IMR-90 (cell line): ENCODE measurements around the gene APOOL. TPM values are rescaled to one million over a fixed set of nuclear protein-coding genes. Genes with fewer than 3 reads are reported as not detected.

Experiments used
- ATAC-seq: fragments of 200-7000 bp; cut with Tn5 transposase; 2 replicates; pipeline ENCODE4 v1.9.1; 2020; ENCODE audit warnings: low read depth, mild to moderate bottlenecking, moderate library complexity
- BruUV-seq: library from RNA; stranded (reverse); fragments of 400-500 nt; replicated peaks from 2 replicates; lab custom pipeline; 2021; lab: Mats Ljungman, UMichigan
- CTCF ChIA-PET: fragments of 300-600 bp; formaldehyde crosslinking; extraction: SDS; loops from one replicate; lab custom pipeline; 2021; ENCODE audit warnings: antibody characterized with exemption; lab: Yijun Ruan, JAX
- POLR2A ChIA-PET: fragments of 300-600 bp; sonication (Branson Sonifier 250); formaldehyde crosslinking; loops from one replicate; lab custom pipeline; 2022; ENCODE audit warnings: antibody characterized with exemption; ENCODE audit not compliant: unreplicated experiment; lab: Charles Lee
- DNase-seq: peaks from one replicate; pipeline ENCODE4 v3.0.0; 2013
- H2AFZ ChIP-seq: replicated peaks from 2 replicates; pipeline ENCODE3; 2013; ENCODE audit warnings: low read length, mild to moderate bottlenecking; ENCODE audit not compliant: poor library complexity
- H2AK5ac ChIP-seq: 2 replicates; pipeline ENCODE4 v1.6.1; 2013; ENCODE audit warnings: low read depth, low read length, inconsistent platforms
- H2AK9ac ChIP-seq: replicated peaks from 2 replicates; pipeline ENCODE3; 2013; ENCODE audit warnings: mild to moderate bottlenecking, low read depth, low read length, moderate library complexity; ENCODE audit not compliant: poor library complexity
- H2BK120ac ChIP-seq: 2 replicates; pipeline ENCODE4 v1.6.1; 2013; ENCODE audit warnings: low read depth, low read length, inconsistent platforms
- H2BK15ac ChIP-seq: 3 replicates; pipeline ENCODE4 v1.6.1; 2013; ENCODE audit warnings: low read depth, low read length, inconsistent platforms
- H2BK20ac ChIP-seq: 2 replicates; pipeline ENCODE4 v1.6.1; 2013; ENCODE audit warnings: low read depth, mild to moderate bottlenecking, inconsistent platforms, low read length, moderate library complexity
- H2BK5ac ChIP-seq: 2 replicates; pipeline ENCODE4 v1.6.1; 2013; ENCODE audit warnings: mild to moderate bottlenecking, low read depth, low read length, inconsistent platforms; ENCODE audit not compliant: poor library complexity, severe bottlenecking
- H3K14ac ChIP-seq: replicated peaks from 2 replicates; pipeline ENCODE4 v1.6.1; 2013; ENCODE audit warnings: low read depth, low read length, inconsistent platforms
- H3K18ac ChIP-seq: 2 replicates; pipeline ENCODE4 v1.6.1; 2013; ENCODE audit warnings: low read depth, low read length, control low read depth
- H3K23ac ChIP-seq: 2 replicates; pipeline ENCODE4 v1.6.1; 2013; ENCODE audit warnings: low read depth, low read length, inconsistent platforms
- H3K27ac ChIP-seq: 2 replicates; pipeline ENCODE4 v1.5.1; 2013; ENCODE audit warnings: mild to moderate bottlenecking, control low read depth, low read length; ENCODE audit not compliant: insufficient read depth
- H3K27me3 ChIP-seq: 2 replicates; pipeline ENCODE4 v1.6.1; 2013; ENCODE audit warnings: low read length; ENCODE audit not compliant: control insufficient read depth, insufficient read depth
- H3K36me3 ChIP-seq: 2 replicates; pipeline ENCODE4 v1.6.1; 2013; ENCODE audit warnings: low read length, mixed read lengths; ENCODE audit not compliant: control insufficient read depth, insufficient read depth
- H3K4ac ChIP-seq: 2 replicates; pipeline ENCODE4 v1.6.1; 2013; ENCODE audit warnings: low read depth, low read length, inconsistent platforms
- H3K4me1 ChIP-seq: 2 replicates; pipeline ENCODE4 v1.6.1; 2013; ENCODE audit warnings: low read length, mixed read lengths; ENCODE audit not compliant: control insufficient read depth, insufficient read depth
- H3K4me2 ChIP-seq: 2 replicates; pipeline ENCODE4 v1.6.1; 2013; ENCODE audit warnings: low read depth, mild to moderate bottlenecking, control low read depth, low read length, moderate library complexity
- H3K4me3 ChIP-seq: 2 replicates; pipeline ENCODE4 v1.5.1; 2013; ENCODE audit warnings: low read depth, mild to moderate bottlenecking, control low read depth, low read length, moderate library complexity; ENCODE audit not compliant: insufficient read depth
- H3K56ac ChIP-seq: 2 replicates; pipeline ENCODE4 v1.6.1; 2013; ENCODE audit warnings: low read length, inconsistent platforms; ENCODE audit not compliant: insufficient read depth; ENCODE audit errors: extremely low read depth
- H3K79me1 ChIP-seq, 2 experiments: 2 replicates each; pipeline ENCODE4 v1.6.1; 2013; ENCODE audit warnings: low read length in 2 of 2, inconsistent platforms in 1 of 2, low read depth in 1 of 2
- H3K9ac ChIP-seq: 2 replicates; pipeline ENCODE4 v1.6.1; 2013; ENCODE audit warnings: low read depth, low read length, control low read depth
- H3K9me1 ChIP-seq: 2 replicates; pipeline ENCODE4 v1.6.1; 2013; ENCODE audit warnings: low read length, inconsistent platforms; ENCODE audit not compliant: insufficient read depth
- H3K9me3 ChIP-seq: 2 replicates; pipeline ENCODE4 v1.6.1; 2013; ENCODE audit warnings: low read length; ENCODE audit not compliant: control insufficient read depth, insufficient read depth
- H4K20me1 ChIP-seq: 2 replicates; pipeline ENCODE4 v1.6.1; 2013; ENCODE audit warnings: low read length, inconsistent platforms; ENCODE audit not compliant: insufficient read depth
- H4K5ac ChIP-seq: 2 replicates; pipeline ENCODE4 v1.6.1; 2013; ENCODE audit warnings: mild to moderate bottlenecking, low read depth, low read length, control low read depth
- H4K8ac ChIP-seq, 2 experiments: 2 replicates each; pipeline ENCODE4 v1.6.1; 2013; ENCODE audit warnings: low read depth in 2 of 2, low read length in 2 of 2, control low read depth in 1 of 2, inconsistent platforms in 1 of 2
- H4K91ac ChIP-seq: 2 replicates; pipeline ENCODE4 v1.6.1; 2013; ENCODE audit warnings: low read depth, low read length, inconsistent platforms; ENCODE audit not compliant: insufficient read depth
- BHLHE40 ChIP-seq: fragments of 150-350 bp; IDR thresholded peaks from 2 replicates; pipeline ENCODE4 v1.6.1; 2016; ENCODE audit warnings: mild to moderate bottlenecking, low read depth, low read length
- CEBPB ChIP-seq: IDR thresholded peaks from 2 replicates; pipeline ENCODE4 v1.6.1; 2012; ENCODE audit warnings: low read depth, low read length, improper control_type of control experiment
- CTCF ChIP-seq: conservative IDR thresholded peaks from 2 replicates; pipeline ENCODE4 v1.5.1; 2012; ENCODE audit warnings: mild to moderate bottlenecking, low read depth, low read length, improper control_type of control experiment
- FOS ChIP-seq: fragments of 150-350 bp; IDR thresholded peaks from 2 replicates; pipeline ENCODE4 v1.6.1; 2016; ENCODE audit warnings: low read depth, low read length
- MAZ ChIP-seq: IDR thresholded peaks from 2 replicates; pipeline ENCODE4 v1.6.1; 2012; ENCODE audit warnings: low read depth, mild to moderate bottlenecking, low read length, improper control_type of control experiment, moderate library complexity, borderline replicate concordance
- MXI1 ChIP-seq: IDR thresholded peaks from 2 replicates; pipeline ENCODE4 v1.6.1; 2012; ENCODE audit warnings: low read depth, mild to moderate bottlenecking, low read length, moderate library complexity, borderline replicate concordance
- RAD21 ChIP-seq: IDR thresholded peaks from 2 replicates; pipeline ENCODE4 v1.6.1; 2012; ENCODE audit warnings: low read length, improper control_type of control experiment
- RFX5 ChIP-seq: IDR thresholded peaks from 2 replicates; pipeline ENCODE4 v1.8.0; 2012; ENCODE audit warnings: low read depth, mild to moderate bottlenecking, low read length, moderate library complexity
- SMC3 ChIP-seq: fragments of 150-350 bp; IDR thresholded peaks from 2 replicates; pipeline ENCODE4 v1.6.1; 2016; ENCODE audit warnings: low read depth, mild to moderate bottlenecking, antibody characterized with exemption, low read length, moderate library complexity
- USF2 ChIP-seq: fragments of 150-350 bp; IDR thresholded peaks from 2 replicates; pipeline ENCODE4 v1.6.1; 2017; ENCODE audit warnings: mild to moderate bottlenecking, antibody characterized with exemption, low read length, low read depth
- dilution Hi-C: fragments of 300-500 bp; cut with HindIII; formaldehyde crosslinking; loops from one replicate; pipeline ENCODE4 v1.14.3; 2018; ENCODE audit warnings: low sequenced_read_pairs; ENCODE audit not compliant: unreplicated experiment
- in situ Hi-C: fragments of 300-500 bp; cut with MboI; formaldehyde crosslinking; loops from 3 replicates; pipeline ENCODE4 v1.14.3; 2019; ENCODE audit warnings: low sequenced_read_pairs, inconsistent platforms, mixed read lengths
- intact Hi-C: fragments of 100-400 bp; cut with micrococcal nuclease; formaldehyde crosslinking; loops from 2 replicates; pipeline ENCODE4 v1.10.0; 2022
- polyA plus RNA-seq, 3 experiments: library from polyadenylated mRNA; depleted of rRNA; stranded (reverse); fragments of >200 nt; gene quantifications; 2 replicates each; pipeline ENCODE4 v1.2.3, GENCODE V29; 2012; ENCODE audit warnings: low replicate concordance in 1 of 3
- total RNA-seq: library from RNA; depleted of rRNA; stranded (reverse); fragments of >200 nt; gene quantifications from 2 replicates; pipeline ENCODE4 v1.2.3, GENCODE V29; 2012

Gene APOOL
- total and polyA plus RNA-seq, 2 of the 4 experiments (the other 2 are of a cell fraction): 4.6 to 9.7 TPM

- Histone ChIP-seq H3K27ac (no peak overlapping the region), H2AK9ac (no peak overlapping the region), H3K9me3 (no peaks in the 10 kb centered on the region), H3K9ac (no peak overlapping the region), H3K36me3 (no peaks in the 10 kb centered on the region), H2BK20ac (no peak overlapping the region), H4K91ac (no peak overlapping the region), H3K79me1 (no peaks in the 10 kb centered on the region), H3K4me3 (no peak overlapping the region), H2BK15ac (no peak overlapping the region), H2BK5ac (no peak overlapping the region), H4K5ac (no peak overlapping the region), H3K23ac (no peak overlapping the region), H4K8ac (no peak overlapping the region), H2AK5ac (no peak overlapping the region), H4K20me1 (no peaks in the 10 kb centered on the region), H3K4me2 (no peak overlapping the region), H3K4ac (no peak overlapping the region), H3K4me1 (no peaks in the 10 kb centered on the region), H3K14ac (no peak overlapping the region), H3K9me1 (no peaks in the 10 kb centered on the region; the same call in 1 of the 2 replicates), H2BK120ac (no peak overlapping the region), H3K18ac (no peak overlapping the region), H2AFZ (no peak overlapping the region), H3K56ac (no peak overlapping the region), H3K27me3 (no peaks in the 10 kb centered on the region)
- BruUV-seq: no TSS peak
- DNase-seq (no peak), ATAC-seq (no peak)
- intact Hi-C loops: no loop called here
- CTCF ChIA-PET: no interaction called here
- dilution Hi-C loops: loop anchor here (25.0 kb wide), 1 partner anchor 423 kb away; no protein-coding TSS in a partner anchor
- in situ Hi-C loops: loop anchor here (10.0 kb wide), 1 partner anchor 430 kb away; no protein-coding TSS in a partner anchor
- POLR2A ChIA-PET: no interaction called here
- no peak for TF ChIP-seq RFX5
- no peak for TF ChIP-seq MAZ
- TF ChIP-seq CTCF: no peak
- no peak for TF ChIP-seq CEBPB
- TF ChIP-seq BHLHE40: no peak
- TF ChIP-seq USF2: no peak
- TF ChIP-seq FOS: no peak
- no peak for TF ChIP-seq MXI1
- no peak for TF ChIP-seq SMC3
- no peak for TF ChIP-seq RAD21
Measured at GRCh38 chrX:85114776-85115175, 111.1 kb downstream of the APOOL start.
